HEK293T (cell line): ENCODE measurements around the gene ESRRB.

ENCODE experiments used
- ARNT ChIP-seq: fragments of 450-650 bp; IDR thresholded peaks from 2 replicates; pipeline ENCODE4 v1.6.1; 2017; ENCODE audit warnings: mild to moderate bottlenecking
- BHLHE40 ChIP-seq: fragments of 450-650 bp; IDR thresholded peaks from 2 replicates; pipeline ENCODE4 v1.6.1; 2016; ENCODE audit warnings: mild to moderate bottlenecking, moderate library complexity, borderline replicate concordance
- CTBP1 ChIP-seq: fragments of 450-650 bp; IDR thresholded peaks from 2 replicates; pipeline ENCODE4 v1.6.1; 2016; ENCODE audit warnings: borderline replicate concordance
- FOXK2 ChIP-seq: fragments of 450-650 bp; IDR thresholded peaks from 2 replicates; pipeline ENCODE4 v1.6.1; 2016; ENCODE audit warnings: mild to moderate bottlenecking
- FOXM1 ChIP-seq: fragments of 450-650 bp; IDR thresholded peaks from 2 replicates; pipeline ENCODE4 v1.6.1; 2017; ENCODE audit warnings: mild to moderate bottlenecking, borderline replicate concordance
- SP1 ChIP-seq: fragments of 450-650 bp; IDR thresholded peaks from 2 replicates; pipeline ENCODE4 v1.6.1; 2017
- SUZ12 ChIP-seq: fragments of 450-650 bp; IDR thresholded peaks from 2 replicates; pipeline ENCODE4 v1.6.1; 2016; ENCODE audit warnings: mild to moderate bottlenecking
- TARDBP ChIP-seq: fragments of 450-650 bp; IDR thresholded peaks from 2 replicates; pipeline ENCODE4 v1.6.1; 2016
- ZNF384 ChIP-seq: fragments of 450-650 bp; IDR thresholded peaks from 2 replicates; pipeline ENCODE4 v1.6.1; 2016

DNA sequence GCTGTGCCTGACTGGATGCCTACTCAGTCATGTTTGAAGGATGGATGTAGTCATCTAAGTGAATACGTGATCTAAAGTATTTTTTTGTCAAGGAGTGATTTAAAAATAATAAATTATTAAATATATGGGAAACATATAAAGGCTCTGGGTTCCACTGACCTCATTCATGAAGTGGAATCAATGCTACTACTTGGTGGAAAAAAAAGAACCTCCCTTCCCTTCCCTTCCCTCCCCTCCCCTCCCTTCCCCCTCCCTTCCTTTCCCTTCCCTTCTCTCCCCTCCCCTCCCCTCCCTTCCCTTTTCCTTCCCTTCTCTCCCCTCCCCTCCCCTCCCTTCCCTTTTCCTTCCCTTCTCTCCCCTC lies 162.7 kb downstream of the ESRRB start:
- no peak for TF ChIP-seq FOXM1
- no peak for TF ChIP-seq CTBP1
- no peak for TF ChIP-seq SP1
- TF ChIP-seq SUZ12, result no peak
- TF ChIP-seq ZNF384, result no peak
- TF ChIP-seq BHLHE40, result no peak
- no peak for TF ChIP-seq FOXK2
- TF ChIP-seq ARNT, result no peak
- TF ChIP-seq TARDBP, result no peak
